ENCODE data around the gene GOSR1. TPM values are rescaled to one million over a fixed set of nuclear protein-coding genes. Genes with fewer than 3 reads are reported as not detected.
"Not testable (repeated sequence)": the region's sequence is repeated elsewhere in the genome, so short reads cannot be mapped to it uniquely, and the experiment has no call there.

The GOSR1 gene
- total and polyA plus RNA-seq, 11 donors: 8.9 to 39.7 (median 29.8) TPM

DNA sequence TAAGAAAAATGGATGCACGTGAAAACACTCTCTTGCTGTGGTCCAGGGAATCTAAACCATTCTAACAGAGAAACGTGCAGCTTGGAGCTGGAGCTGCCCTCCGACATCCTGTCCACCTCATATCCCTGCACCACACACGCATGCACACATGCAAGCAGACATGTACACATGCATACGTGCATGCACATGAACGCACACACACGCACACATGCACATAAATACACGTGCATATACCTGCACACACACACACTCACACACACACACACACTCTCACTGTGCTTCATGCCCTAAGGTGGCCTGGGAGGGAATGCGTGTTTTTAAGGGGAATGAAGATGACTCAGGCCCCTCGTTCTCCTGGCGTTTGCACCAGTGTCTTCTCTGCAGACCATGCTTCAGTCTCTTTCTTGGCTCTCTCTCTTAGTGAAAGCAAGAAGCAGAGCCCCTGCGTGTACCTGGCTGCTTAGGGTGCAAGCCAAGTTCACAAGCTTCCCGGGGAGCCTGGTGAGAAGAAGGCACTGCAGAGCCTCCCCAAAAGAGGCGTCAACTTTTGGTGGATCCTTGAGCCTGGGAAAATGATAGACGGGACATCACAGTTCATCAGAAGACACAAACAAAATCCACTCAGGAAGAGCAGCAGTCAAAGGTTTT is 72.8 kb downstream of the GOSR1 start:
- DNase-seq: no peak
- 87 to 89% (median 89%) methylated on average over 15 of the region's 15 CpGs for WGBS, 4 donors

DNA sequence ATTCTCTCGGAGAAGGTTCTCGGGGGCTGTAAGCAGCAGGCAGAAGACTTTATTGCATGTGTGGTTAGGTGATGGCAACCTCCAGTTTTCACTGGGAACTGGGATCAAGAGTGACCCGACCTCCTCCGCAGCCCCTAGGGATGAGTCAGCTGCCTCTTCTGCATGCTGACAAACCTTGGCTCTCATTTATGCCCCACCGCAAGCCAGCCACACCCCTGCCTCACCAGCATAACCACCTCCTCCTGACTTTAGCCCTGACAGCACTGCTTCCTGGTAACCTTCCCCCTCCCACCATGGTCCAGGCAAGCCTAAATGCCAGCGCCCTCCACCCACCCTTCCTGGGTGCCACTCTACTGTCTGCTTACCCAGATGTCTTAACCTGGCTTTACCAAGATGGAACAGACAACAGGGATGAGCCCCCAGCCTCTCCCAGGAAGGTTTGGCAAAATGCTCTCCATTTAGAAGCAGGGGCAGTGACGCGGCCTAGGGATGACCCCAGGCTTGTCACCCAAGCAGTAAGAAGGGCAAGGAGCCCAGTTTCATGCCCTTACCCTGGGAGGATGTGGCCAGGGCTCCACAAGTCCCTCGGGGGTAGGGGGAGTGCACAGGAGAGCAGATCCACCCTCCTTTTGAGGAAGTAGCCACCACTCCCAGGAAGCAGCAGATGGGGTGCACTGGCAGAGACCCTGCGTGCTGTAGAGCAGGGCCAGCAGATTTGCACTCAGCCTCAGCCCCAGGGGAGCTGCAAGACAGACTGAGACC is 73.5 kb downstream of the GOSR1 start:
- H3K27me3 ChIP-seq: no peaks in the 10 kb centered on the region
- intact Hi-C loops (cut with DNase I): loop anchor here in 1 of 10 donors (10.0 kb wide), 1 partner anchor 206 kb away; no protein-coding TSS in a partner anchor
- H3K27ac ChIP-seq: no peak overlapping the region
- H3K36me3 ChIP-seq: no peaks in the 10 kb centered on the region
- DNase-seq: no peak
- ATAC-seq: no peak
- H3K4me1 ChIP-seq: no peaks in the 10 kb centered on the region
- no peak overlapping the region for H3K4me3 ChIP-seq
- no peaks in the 10 kb centered on the region for H3K9me3 ChIP-seq
- no peak for TF ChIP-seq POLR2A (IDR thresholded peaks at IDR 0.05)
- TF ChIP-seq, protein P1, sequence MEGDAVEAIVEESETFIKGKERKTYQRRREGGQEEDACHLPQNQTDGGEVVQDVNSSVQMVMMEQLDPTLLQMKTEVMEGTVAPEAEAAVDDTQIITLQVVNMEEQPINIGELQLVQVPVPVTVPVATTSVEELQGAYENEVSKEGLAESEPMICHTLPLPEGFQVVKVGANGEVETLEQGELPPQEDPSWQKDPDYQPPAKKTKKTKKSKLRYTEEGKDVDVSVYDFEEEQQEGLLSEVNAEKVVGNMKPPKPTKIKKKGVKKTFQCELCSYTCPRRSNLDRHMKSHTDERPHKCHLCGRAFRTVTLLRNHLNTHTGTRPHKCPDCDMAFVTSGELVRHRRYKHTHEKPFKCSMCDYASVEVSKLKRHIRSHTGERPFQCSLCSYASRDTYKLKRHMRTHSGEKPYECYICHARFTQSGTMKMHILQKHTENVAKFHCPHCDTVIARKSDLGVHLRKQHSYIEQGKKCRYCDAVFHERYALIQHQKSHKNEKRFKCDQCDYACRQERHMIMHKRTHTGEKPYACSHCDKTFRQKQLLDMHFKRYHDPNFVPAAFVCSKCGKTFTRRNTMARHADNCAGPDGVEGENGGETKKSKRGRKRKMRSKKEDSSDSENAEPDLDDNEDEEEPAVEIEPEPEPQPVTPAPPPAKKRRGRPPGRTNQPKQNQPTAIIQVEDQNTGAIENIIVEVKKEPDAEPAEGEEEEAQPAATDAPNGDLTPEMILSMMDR (IDR thresholded peaks at IDR 0.05): no peak
- 66 to 79% (median 75%) methylated on average over 10 of the region's 10 CpGs for whole genome bisulfite sequencing, 4 donors

More for the DNA sequence above, 72.8 kb downstream of the GOSR1 start:
- no peak for TF ChIP-seq POLR2A (IDR thresholded peaks at IDR 0.05)
- TF ChIP-seq, protein P1 (IDR thresholded peaks at IDR 0.05): no peak
- no peaks in the 10 kb centered on the region for H3K27me3 ChIP-seq
- intact Hi-C loops (cut with DNase I): loop anchor here in 1 of 10 donors (10.0 kb wide), 1 partner anchor 205 kb away; no protein-coding TSS in a partner anchor
- H3K9me3 ChIP-seq: no peaks in the 10 kb centered on the region
- ATAC-seq: no peak
- H3K4me3 ChIP-seq: no peak overlapping the region
- no peaks in the 10 kb centered on the region for H3K36me3 ChIP-seq
- no peaks in the 10 kb centered on the region for H3K4me1 ChIP-seq
- H3K27ac ChIP-seq: no peak overlapping the region

DNA sequence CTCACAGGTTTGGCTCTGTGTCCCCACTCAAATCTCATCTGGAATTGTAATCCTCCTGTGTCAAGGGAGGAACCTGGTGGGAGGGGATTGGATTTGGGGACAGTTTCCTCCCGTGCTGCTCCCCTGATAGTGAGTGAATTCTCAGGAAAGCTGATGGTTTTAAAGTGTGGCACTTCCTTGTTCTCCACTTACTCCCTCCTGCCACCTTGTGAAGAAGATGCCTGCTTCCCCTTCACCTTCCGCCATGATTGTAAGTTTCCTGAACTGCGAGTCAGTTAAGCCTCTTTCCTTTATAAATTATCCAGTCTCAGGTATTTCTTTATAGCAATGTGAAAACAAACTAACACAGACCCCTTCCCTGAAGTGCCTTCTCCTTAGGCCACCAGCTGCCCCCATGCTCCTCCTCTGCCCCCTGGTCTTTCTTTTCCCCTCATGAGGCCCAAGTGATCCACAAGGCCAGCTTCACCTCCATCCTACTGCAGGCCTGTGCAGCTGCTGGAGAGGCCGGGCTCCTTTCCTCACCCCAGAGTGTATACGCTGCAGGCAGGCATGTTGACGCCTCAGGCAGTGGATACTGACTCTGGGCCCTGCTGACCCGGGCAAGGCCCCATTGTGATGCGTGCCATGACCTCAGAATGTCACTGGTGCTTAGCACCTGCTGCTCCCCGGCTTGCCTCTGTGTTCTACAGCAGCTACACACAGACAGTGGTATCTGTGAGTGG is 74.2 kb downstream of the GOSR1 start:
- H3K36me3 ChIP-seq, H3K4me1 ChIP-seq, ATAC-seq, H3K4me3 ChIP-seq, H3K27me3 ChIP-seq, H3K9me3 ChIP-seq, H3K27ac ChIP-seq, DNase-seq: not testable (repeated sequence)
- 83 to 84% (median 83%) methylated on average over 9 of the region's 9 CpGs for WGBS, 4 donors
- intact Hi-C loops (cut with DNase I): loop anchor here in 1 of 10 donors (10.0 kb wide), 1 partner anchor 207 kb away; no protein-coding TSS in a partner anchor

DNA sequence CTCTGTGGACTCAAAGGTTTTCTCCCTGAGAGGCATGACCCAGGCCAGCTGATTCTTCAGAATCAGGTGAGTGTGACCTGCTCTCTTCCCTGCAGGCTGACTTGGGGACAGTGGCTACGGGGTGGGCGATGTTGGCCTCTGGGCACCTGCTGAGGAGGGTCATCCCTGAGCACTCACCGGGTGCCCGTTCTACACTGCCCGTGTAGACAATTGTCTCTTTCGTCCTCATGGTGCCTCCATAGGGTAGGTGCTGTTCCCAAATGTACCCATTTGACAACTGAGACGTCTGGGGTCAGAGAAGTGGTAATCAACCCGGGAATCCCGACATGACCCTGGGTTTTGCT is 74.8 kb downstream of the GOSR1 start:
- no peaks in the 10 kb centered on the region for H3K36me3 ChIP-seq
- H3K9me3 ChIP-seq: no peaks in the 10 kb centered on the region
- H3K27me3 ChIP-seq: no peaks in the 10 kb centered on the region
- no peak for TF ChIP-seq POLR2A (IDR thresholded peaks at IDR 0.05)
- ATAC-seq: no peak
- no peak overlapping the region for H3K27ac ChIP-seq
- H3K4me3 ChIP-seq: no peak overlapping the region
- no peak for DNase-seq
- intact Hi-C loops (cut with DNase I): loop anchor here in 1 of 10 donors (10.0 kb wide), 1 partner anchor 207 kb away; no protein-coding TSS in a partner anchor
- H3K4me1 ChIP-seq: no peaks in the 10 kb centered on the region
- WGBS, 4 donors: 94 to 97% (median 95%) methylated on average over 9 of the region's 9 CpGs
